ENCODE measurements around the gene CERCAM. TPM values are rescaled to one million over a fixed set of nuclear protein-coding genes. Genes with fewer than 3 reads are reported as not detected.

CERCAM gene
- total and polyA plus RNA-seq, 2 of the 4 experiments (the other 2 are of a cell fraction) = 15.1 to 118 TPM

- no peak overlapping the region for H3K14ac ChIP-seq (replicated peaks; ENCODE audit: low read depth, low read length)
- ChIA-PET POLR2A (ENCODE audit: unreplicated experiment) (no interaction called here), CTCF (no interaction called here)
- no peak for TF ChIP-seq BHLHE40 (IDR thresholded peaks at IDR 0.05; ENCODE audit: low read depth, low read length)
- TF ChIP-seq MAZ (IDR thresholded peaks at IDR 0.05; ENCODE audit: borderline replicate concordance, low read depth, low read length) = no peak
- no peak for TF ChIP-seq NFE2L2 (IDR thresholded peaks at IDR 0.05; ENCODE audit: low read depth, low read length)
- TF ChIP-seq MXI1 (IDR thresholded peaks at IDR 0.05; ENCODE audit: borderline replicate concordance, low read depth, low read length) = no peak
- no peak for TF ChIP-seq MAFK (IDR thresholded peaks at IDR 0.05; ENCODE audit: low read depth, low read length)
- TF ChIP-seq CHD1 (IDR thresholded peaks at IDR 0.05; ENCODE audit: low read depth, low read length) = no peak
- no peak for TF ChIP-seq POLR2A (IDR thresholded peaks at IDR 0.05; ENCODE audit: low read depth, low read length)
- TF ChIP-seq ELK1 (IDR thresholded peaks at IDR 0.05; ENCODE audit: borderline replicate concordance, low read depth, low read length) = no peak
- TF ChIP-seq USF2 (IDR thresholded peaks at IDR 0.05; ENCODE audit: low read depth, low read length) = no peak
- no peak for TF ChIP-seq RAD21 (IDR thresholded peaks at IDR 0.05; ENCODE audit: low read length)
- dilution Hi-C loops (cut with HindIII; ENCODE audit: low sequenced_read_pairs, unreplicated experiment) (no loop called here), in situ Hi-C loops (cut with MboI; ENCODE audit: low sequenced_read_pairs) (no loop called here), intact Hi-C loops (cut with micrococcal nuclease) (no loop called here)
- no peak overlapping the region for H2BK20ac ChIP-seq (ENCODE audit: low read depth, low read length)
- H3K4me3 ChIP-seq (ENCODE audit: insufficient read depth, low read depth, low read length) = no peak overlapping the region
- ATAC-seq (ENCODE audit: low read depth) (no peak), DNase-seq (no peak)
- H3K27me3 ChIP-seq (ENCODE audit: control insufficient read depth, insufficient read depth, low read length) = no peaks in the 10 kb centered on the region
- peaks cover 7% of the 10 kb centered on the region; the same call in 1 of the 2 replicates for H3K9me1 ChIP-seq (ENCODE audit: insufficient read depth, low read length)
- H3K56ac ChIP-seq (ENCODE audit: extremely low read depth, insufficient read depth, low read length) = no peak overlapping the region
- peaks cover 11% of the 10 kb centered on the region; the same call in 1 of the 2 replicates for H4K20me1 ChIP-seq (ENCODE audit: insufficient read depth, low read length)
- H3K4ac ChIP-seq (ENCODE audit: low read depth, low read length) = no peak overlapping the region
- no peak overlapping the region for H3K27ac ChIP-seq (ENCODE audit: insufficient read depth, low read length)
- no peak overlapping the region for H2AK5ac ChIP-seq (ENCODE audit: low read depth, low read length)
- no peak overlapping the region for H4K8ac ChIP-seq (ENCODE audit: low read depth in 2 of 2, low read length in 2 of 2)
- H3K4me2 ChIP-seq (ENCODE audit: low read depth, low read length) = no peak overlapping the region
- H3K4me1 ChIP-seq (ENCODE audit: control insufficient read depth, insufficient read depth, low read length) = no peaks in the 10 kb centered on the region
- H3K18ac ChIP-seq (ENCODE audit: low read depth, low read length) = no peak overlapping the region
- H3K23ac ChIP-seq (ENCODE audit: low read depth, low read length) = no peak overlapping the region
- BruUV-seq (replicated peaks) = no TSS peak
- peaks cover 41% of the 10 kb centered on the region for H3K36me3 ChIP-seq (ENCODE audit: control insufficient read depth, insufficient read depth, low read length)
- 88% methylated on average over 5 of the region's 8 CpGs; no CpG with 5 or more reads in 1 of the 2 experiments for WGBS, 2 experiments (ENCODE audit: extremely low coverage in 2 of 2, insufficient read length in 1 of 2)
- no peak overlapping the region for H4K5ac ChIP-seq (ENCODE audit: low read depth, low read length)
- peaks cover 10 to 55% of the 10 kb centered on the region in 2 experiments for H3K79me1 ChIP-seq (ENCODE audit: low read depth in 1 of 2, low read length in 2 of 2)
- H3K9me3 ChIP-seq (ENCODE audit: control insufficient read depth, insufficient read depth, low read length) = no peaks in the 10 kb centered on the region
- no peak overlapping the region for H4K91ac ChIP-seq (ENCODE audit: insufficient read depth, low read depth, low read length)
- no peak overlapping the region for H3K9ac ChIP-seq (ENCODE audit: low read depth, low read length)
- no peak overlapping the region for H2BK120ac ChIP-seq (ENCODE audit: low read depth, low read length)
- no peak overlapping the region for H2AFZ ChIP-seq (replicated peaks; ENCODE audit: low read length, poor library complexity)
- H2BK15ac ChIP-seq (ENCODE audit: low read depth, low read length) = no peak overlapping the region
- no peak overlapping the region for H2BK5ac ChIP-seq (ENCODE audit: low read depth, low read length, poor library complexity, severe bottlenecking)
- no peak overlapping the region for H2AK9ac ChIP-seq (replicated peaks; ENCODE audit: low read depth, low read length, poor library complexity)
These were observed 36.9 kb upstream of the CERCAM start for GRCh38 chr9:128383791-128384190.

All from IMR-90 (cell line).